Measurements from ENCODE around the gene DISP3. TPM values are rescaled to one million over a fixed set of nuclear protein-coding genes. Genes with fewer than 3 reads are reported as not detected.

The DISP3 gene
- total RNA-seq, 4 donors from 2014 or later, result not detected

GRCh38 chr1:11518791-11519628 lies 40.1 kb downstream of the DISP3 start:
- no peaks in the 10 kb centered on the region for H3K27me3 ChIP-seq
- H3K4me1 ChIP-seq, result no peaks in the 10 kb centered on the region
- H3K36me3 ChIP-seq, result no peaks in the 10 kb centered on the region
- no peak overlapping the region for H3K27ac ChIP-seq
- 85 to 86% methylated on average over 14 to 15 of the region's 18 CpGs for WGBS, 2 donors
- DNase-seq, result no peak
- TF ChIP-seq CTCF (IDR thresholded peaks at IDR 0.05) (no peak), POLR2A (IDR thresholded peaks at IDR 0.05) (no peak)
- intact Hi-C loops (cut with DNase I), result no loop called here
- no peaks in the 10 kb centered on the region for H3K9me3 ChIP-seq
- no peak overlapping the region for H3K4me3 ChIP-seq (replicated peaks in 1 of 3)

DNA sequence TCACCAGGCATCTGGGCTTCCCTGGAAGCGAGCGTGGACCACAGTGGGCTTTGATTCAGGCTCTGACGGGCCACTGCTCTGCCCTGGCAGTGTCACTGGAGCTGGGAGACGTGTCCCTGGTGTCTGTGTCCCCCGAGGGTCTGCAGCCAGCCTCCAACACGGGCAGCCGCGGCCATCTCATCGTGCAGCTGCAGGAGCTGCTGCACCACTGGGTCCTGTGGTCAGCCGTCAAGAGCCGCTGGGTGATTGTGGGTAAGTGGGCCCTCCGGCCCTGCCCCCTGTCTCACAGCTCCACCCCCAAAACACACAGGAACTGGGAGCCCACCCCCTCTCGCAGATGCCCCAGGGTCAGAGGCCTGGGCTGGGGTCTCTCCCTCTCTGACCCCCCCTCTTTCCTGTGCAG lies 40.7 kb downstream of the DISP3 start:
- DNase-seq, result no peak
- Histone ChIP-seq H3K4me1 (no peaks in the 10 kb centered on the region), H3K4me3 (replicated peaks in 1 of 3) (no peak overlapping the region), H3K9me3 (no peaks in the 10 kb centered on the region), H3K36me3 (no peaks in the 10 kb centered on the region), H3K27me3 (no peaks in the 10 kb centered on the region), H3K27ac (no peak overlapping the region)
- WGBS, 2 donors, result 71 to 100% methylated on average over 1 to 3 of the region's 13 CpGs
- intact Hi-C loops (cut with DNase I), result no loop called here
- no peak for TF ChIP-seq CTCF (IDR thresholded peaks at IDR 0.05)
- no peak for TF ChIP-seq POLR2A (IDR thresholded peaks at IDR 0.05)

- 91 to 92% methylated on average over 22 to 23 of the region's 23 CpGs for WGBS, 2 donors
- intact Hi-C loops (cut with DNase I), result no loop called here
- TF ChIP-seq CTCF (IDR thresholded peaks at IDR 0.05) (no peak), POLR2A (IDR thresholded peaks at IDR 0.05) (no peak)
- no peak for DNase-seq
- Histone ChIP-seq H3K4me3 (replicated peaks in 1 of 3) (no peak overlapping the region), H3K27ac (no peak overlapping the region), H3K4me1 (no peaks in the 10 kb centered on the region), H3K9me3 (no peaks in the 10 kb centered on the region), H3K27me3 (no peaks in the 10 kb centered on the region), H3K36me3 (no peaks in the 10 kb centered on the region)
Observed at GRCh38 chr1:11520531-11521233, 41.7 kb downstream of the DISP3 start.

GRCh38 chr1:11521582-11522399 lies 42.8 kb downstream of the DISP3 start:
- Histone ChIP-seq H3K4me1 (no peaks in the 10 kb centered on the region), H3K27ac (no peak overlapping the region), H3K9me3 (no peaks in the 10 kb centered on the region), H3K27me3 (no peaks in the 10 kb centered on the region), H3K4me3 (replicated peaks in 1 of 3) (no peak overlapping the region), H3K36me3 (no peaks in the 10 kb centered on the region)
- 90 to 92% methylated on average over 12 of the region's 12 CpGs for WGBS, 2 donors
- intact Hi-C loops (cut with DNase I), result no loop called here
- no peak for DNase-seq
- TF ChIP-seq POLR2A (IDR thresholded peaks at IDR 0.05), result no peak

DNA sequence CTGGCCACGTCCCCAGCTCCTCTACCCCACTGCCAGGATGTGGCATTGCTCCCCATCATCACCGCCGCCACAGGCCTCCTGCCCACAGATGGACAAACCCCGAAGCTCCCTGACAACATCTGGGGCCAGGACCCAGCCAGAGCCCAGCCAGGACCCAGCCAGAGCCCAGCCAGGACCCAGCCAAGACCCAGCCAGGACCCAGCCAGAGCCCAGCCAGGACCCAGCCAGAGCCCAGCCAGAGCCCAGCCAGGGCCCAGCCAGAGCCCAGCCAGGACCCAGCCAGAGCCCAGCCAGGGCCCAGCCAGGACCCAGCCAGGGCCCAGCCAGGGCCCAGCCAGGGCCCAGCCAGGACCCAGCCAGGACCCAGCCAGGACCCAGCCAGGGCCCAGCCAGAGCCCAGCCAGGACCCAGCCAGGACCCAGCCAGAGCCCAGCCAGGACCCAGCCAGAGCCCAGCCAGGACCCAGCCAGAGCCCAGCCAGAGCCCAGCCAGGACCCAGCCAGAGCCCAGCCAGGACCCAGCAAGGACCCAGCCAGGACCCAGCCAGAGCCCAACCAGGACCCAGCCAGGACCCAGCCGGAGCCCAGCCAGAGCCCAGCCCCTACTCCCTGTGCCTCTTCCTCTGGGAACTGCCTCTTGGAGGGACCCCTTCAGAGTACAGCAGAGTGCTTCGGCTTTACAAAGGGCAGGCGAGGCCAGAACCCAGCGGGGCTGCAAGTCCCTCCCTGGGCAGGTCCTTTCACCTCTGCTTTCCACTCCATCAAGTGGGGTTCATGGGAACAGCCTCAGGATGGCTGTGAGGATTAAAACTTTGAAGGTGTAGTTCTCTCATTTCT lies 43.7 kb downstream of the DISP3 start:
- Histone ChIP-seq H3K4me1 (no peaks in the 10 kb centered on the region), H3K27me3 (no peaks in the 10 kb centered on the region), H3K36me3 (no peaks in the 10 kb centered on the region), H3K27ac (no peak overlapping the region), H3K9me3 (no peaks in the 10 kb centered on the region), H3K4me3 (replicated peaks in 1 of 3) (no peak overlapping the region)
- 70 to 76% methylated on average over 6 to 7 of the region's 8 CpGs for whole genome bisulfite sequencing, 2 donors
- DNase-seq, result no peak
- intact Hi-C loops (cut with DNase I), result no loop called here
- no peak for TF ChIP-seq CTCF (IDR thresholded peaks at IDR 0.05)
- no peak for TF ChIP-seq POLR2A (IDR thresholded peaks at IDR 0.05)

Data from thyroid gland (tissue), 4 donors.